ENCODE data around the gene NR2F1-AS1. TPM values are rescaled to one million over a fixed set of nuclear protein-coding genes. Genes with fewer than 3 reads are reported as not detected.

The NR2F1-AS1 gene
- total and polyA plus RNA-seq, 2 of the 4 experiments (the other 2 are of a cell fraction), result 12.5 to 12.8 TPM

DNA sequence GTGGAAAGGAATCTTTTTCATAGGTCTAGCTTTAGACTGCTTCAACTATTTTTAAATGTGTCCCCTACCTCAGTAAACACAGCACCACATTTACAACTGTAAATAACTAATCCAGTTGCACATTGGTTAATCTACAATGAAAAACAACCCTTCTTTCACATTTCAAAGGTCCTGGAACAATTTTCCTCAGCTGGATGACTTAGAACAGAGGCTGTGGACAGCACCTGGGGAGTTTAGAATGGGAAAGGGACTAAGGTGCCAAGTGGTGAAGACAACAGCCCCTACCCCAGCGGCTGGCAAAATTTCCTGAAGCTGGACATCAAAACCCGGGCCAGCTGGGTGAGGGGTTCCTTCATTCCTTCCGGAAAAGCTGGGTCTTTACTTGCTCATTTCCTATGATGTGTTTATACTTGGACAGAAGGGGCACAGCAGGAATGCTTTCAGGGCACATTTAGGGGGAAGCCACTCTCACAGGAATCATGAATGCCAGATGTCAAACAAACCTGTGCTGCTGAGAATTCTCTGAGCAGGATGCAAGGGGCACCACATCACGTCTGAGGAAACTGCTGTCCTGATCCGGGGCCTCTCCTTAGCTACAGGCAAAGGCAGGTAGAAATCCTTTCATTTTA lies 158.3 kb downstream of the NR2F1-AS1 start:
- Histone ChIP-seq H4K5ac (ENCODE audit: low read depth, low read length) (no peak overlapping the region), H2BK5ac (ENCODE audit: low read depth, low read length, poor library complexity, severe bottlenecking) (no peak overlapping the region), H3K14ac (replicated peaks; ENCODE audit: low read depth, low read length) (no peak overlapping the region), H3K56ac (ENCODE audit: extremely low read depth, insufficient read depth, low read length) (no peak overlapping the region), H4K91ac (ENCODE audit: insufficient read depth, low read depth, low read length) (no peak overlapping the region), H3K9ac (ENCODE audit: low read depth, low read length) (no peak overlapping the region), H3K4me2 (ENCODE audit: low read depth, low read length) (no peak overlapping the region), H3K4me1 (ENCODE audit: control insufficient read depth, insufficient read depth, low read length) (no peaks in the 10 kb centered on the region; the same call in 1 of the 2 replicates), H2BK120ac (ENCODE audit: low read depth, low read length) (no peak overlapping the region), H2AK9ac (replicated peaks; ENCODE audit: low read depth, low read length, poor library complexity) (no peak overlapping the region), H3K9me1 (ENCODE audit: insufficient read depth, low read length) (no peaks in the 10 kb centered on the region), H2BK20ac (ENCODE audit: low read depth, low read length) (no peak overlapping the region), H2AK5ac (ENCODE audit: low read depth, low read length) (no peak overlapping the region), H3K23ac (ENCODE audit: low read depth, low read length) (no peak overlapping the region), H3K36me3 (ENCODE audit: control insufficient read depth, insufficient read depth, low read length) (no peaks in the 10 kb centered on the region), H4K20me1 (ENCODE audit: insufficient read depth, low read length) (no peaks in the 10 kb centered on the region), H3K4me3 (ENCODE audit: insufficient read depth, low read depth, low read length) (no peak overlapping the region), H3K4ac (ENCODE audit: low read depth, low read length) (no peak overlapping the region), H2BK15ac (ENCODE audit: low read depth, low read length) (no peak overlapping the region), H3K27ac (ENCODE audit: insufficient read depth, low read length) (no peak overlapping the region), H3K9me3 (ENCODE audit: control insufficient read depth, insufficient read depth, low read length) (no peaks in the 10 kb centered on the region), H3K18ac (ENCODE audit: low read depth, low read length) (no peak overlapping the region), H3K27me3 (ENCODE audit: control insufficient read depth, insufficient read depth, low read length) (no peaks in the 10 kb centered on the region), H4K8ac (ENCODE audit: low read depth in 2 of 2, low read length in 2 of 2) (no peak overlapping the region), H2AFZ (replicated peaks; ENCODE audit: low read length, poor library complexity) (no peak overlapping the region), H3K79me1 (ENCODE audit: low read depth in 1 of 2, low read length in 2 of 2) (no peaks in the 10 kb centered on the region; a peak in 1 of 4 replicates)
- intact Hi-C loops (cut with micrococcal nuclease) (no loop called here), in situ Hi-C loops (cut with MboI; ENCODE audit: low sequenced_read_pairs) (no loop called here), dilution Hi-C loops (cut with HindIII; ENCODE audit: low sequenced_read_pairs, unreplicated experiment) (no loop called here)
- no CpG with 5 or more reads among the region's 5 CpGs for WGBS, 2 experiments (ENCODE audit: extremely low coverage in 2 of 2, insufficient read length in 1 of 2)
- CTCF ChIA-PET, result no interaction called here
- ATAC-seq (ENCODE audit: low read depth), result no peak
- BruUV-seq (replicated peaks), result no TSS peak
- TF ChIP-seq, protein P1, sequence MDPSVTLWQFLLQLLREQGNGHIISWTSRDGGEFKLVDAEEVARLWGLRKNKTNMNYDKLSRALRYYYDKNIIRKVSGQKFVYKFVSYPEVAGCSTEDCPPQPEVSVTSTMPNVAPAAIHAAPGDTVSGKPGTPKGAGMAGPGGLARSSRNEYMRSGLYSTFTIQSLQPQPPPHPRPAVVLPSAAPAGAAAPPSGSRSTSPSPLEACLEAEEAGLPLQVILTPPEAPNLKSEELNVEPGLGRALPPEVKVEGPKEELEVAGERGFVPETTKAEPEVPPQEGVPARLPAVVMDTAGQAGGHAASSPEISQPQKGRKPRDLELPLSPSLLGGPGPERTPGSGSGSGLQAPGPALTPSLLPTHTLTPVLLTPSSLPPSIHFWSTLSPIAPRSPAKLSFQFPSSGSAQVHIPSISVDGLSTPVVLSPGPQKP (IDR thresholded peaks at IDR 0.05; ENCODE audit: borderline replicate concordance, low read depth, low read length), result no peak
- TF ChIP-seq CEBPB (IDR thresholded peaks at IDR 0.05; ENCODE audit: low read depth, low read length) (no peak), USF2 (IDR thresholded peaks at IDR 0.05; ENCODE audit: low read depth, low read length) (no peak), SMC3 (IDR thresholded peaks at IDR 0.05; ENCODE audit: low read depth, low read length) (no peak), NFE2L2 (IDR thresholded peaks at IDR 0.05; ENCODE audit: low read depth, low read length) (no peak), CHD1 (IDR thresholded peaks at IDR 0.05; ENCODE audit: low read depth, low read length) (no peak), MXI1 (IDR thresholded peaks at IDR 0.05; ENCODE audit: borderline replicate concordance, low read depth, low read length) (no peak), POLR2A (IDR thresholded peaks at IDR 0.05; ENCODE audit: low read depth, low read length) (no peak), RFX5 (IDR thresholded peaks at IDR 0.05; ENCODE audit: low read depth, low read length) (no peak)
- DNase-seq, result no peak
- POLR2A ChIA-PET (ENCODE audit: unreplicated experiment), result no interaction called here

Data from IMR-90 (cell line).